Stomach (tissue), 9 donors: ENCODE data around the gene TMC2. TPM values are rescaled to one million over a fixed set of nuclear protein-coding genes. Genes with fewer than 3 reads are reported as not detected.

Source experiments
- DNase-seq, 2 donors: peaks; one replicate each; pipeline versions ENCODE4 v3.0.0 to v3.0.0-alpha.2; 2013 to 2019
- H3K27ac ChIP-seq, 5 donors: fragments of 200-600 bp in 4 of 5; sonication (generic) in 4 of 5; one replicate each; pipeline ENCODE4 v1.5.1; 2013 to 2019; ENCODE audit warnings: mild to moderate bottlenecking in 1 of 5, moderate library complexity in 1 of 5
- H3K27me3 ChIP-seq, 3 donors: fragments of 200-600 bp; sonication (generic); one replicate each; pipeline ENCODE4 v1.5.1; 2017 to 2019; ENCODE audit warnings: mixed run types in 1 of 3
- H3K36me3 ChIP-seq, 4 donors: fragments of 200-600 bp; sonication (generic); 1 replicate in 3 of 4; 2 replicates in 1 of 4; pipeline ENCODE4 v1.5.1; 2016 to 2019
- H3K4me1 ChIP-seq, 4 donors: fragments of 200-600 bp; sonication (generic); one replicate each; pipeline ENCODE4 v1.5.1; 2016 to 2019
- H3K4me3 ChIP-seq, 4 donors: fragments of 200-600 bp; sonication (generic) in 3 of 4; one replicate each; pipeline ENCODE4 v1.5.1; 2016 to 2019; ENCODE audit warnings: mild to moderate bottlenecking in 1 of 4
- H3K9me3 ChIP-seq, 4 donors: fragments of 200-600 bp; sonication (generic); one replicate each; pipeline ENCODE4 v1.5.1; 2016 to 2019
- CTCF ChIP-seq, 7 experiments: fragments of 450-650 bp in 4 of 7; fragments of 200-600 bp in 3 of 7; sonication (generic) in 3 of 7; IDR thresholded peaks; one replicate each; pipeline ENCODE4 v1.5.1; 2016 to 2019; ENCODE audit warnings: antibody characterized with exemption in 7 of 7, control low read depth in 2 of 7, mild to moderate bottlenecking in 1 of 7
- EP300 ChIP-seq: sonication (generic); formaldehyde crosslinking; IDR thresholded peaks from one replicate; pipeline ENCODE4 v1.6.1; 2017; ENCODE audit warnings: antibody characterized with exemption
- POLR2A ChIP-seq, 4 donors: fragments of 450-650 bp; IDR thresholded peaks; one replicate each; pipeline ENCODE4 v1.6.1; 2016; ENCODE audit warnings: antibody characterized with exemption in 4 of 4, control low read depth in 2 of 4, mild to moderate bottlenecking in 1 of 4, moderate library complexity in 1 of 4
- POLR2AphosphoS5 ChIP-seq, 3 donors: sonication (generic); formaldehyde crosslinking; IDR thresholded peaks; one replicate each; pipeline ENCODE4 v1.6.1; 2016; ENCODE audit warnings: antibody characterized with exemption in 3 of 3
- WGBS, 5 donors: extraction: QIAGEN DNeasy Blood & Tissue Kit in 3 of 5; methylation state at CpG; one replicate each; pipeline versions ENCODE4 v1.1.5 to v1.1.7; 2013 to 2018; 5-methylcytosine and 5-hydroxymethylcytosine counted together
- intact Hi-C: fragments of 100-400 bp; cut with DNase I; formaldehyde crosslinking; loops from one replicate; pipeline ENCODE4 v1.15.1; 2023; ENCODE audit warnings: low total_unique reads
- polyA plus RNA-seq, 3 donors: library from polyadenylated mRNA; stranded (reverse); fragments of 200-250 nt; gene quantifications; one replicate each; pipeline ENCODE4 v1.2.3, GENCODE V29; 2013
- total RNA-seq, 5 donors: library from RNA; depleted of rRNA; stranded (reverse); fragments of >200 nt; gene quantifications; one replicate each; pipeline versions ENCODE4 v1.1.0 to v1.2.3, GENCODE V29; 2014 to 2016
- donor health status: healthy with polysubstance abuse.
- donor health status: Bipolar disorder and iron deficiency.
- donor health status: healthy.

TMC2 gene
- total and polyA plus RNA-seq, 8 donors: 0.03 TPM; not detected in 7

- Histone ChIP-seq H3K4me3 (peak overlapping the region; percentile 88 to 100 (median 92)), H3K4me1 (peaks cover 20 to 42% (median 32%) of the 10 kb centered on the region in 4 donors), H3K27ac (peak overlapping the region; percentile 81 to 95 (median 91)), H3K36me3 (peaks cover 38 to 42% (median 40%) of the 10 kb centered on the region in 4 donors), H3K9me3 (no peaks in the 10 kb centered on the region), H3K27me3 (no peaks in the 10 kb centered on the region)
- TF ChIP-seq POLR2A (IDR thresholded peaks at IDR 0.05) (no peak), CTCF (IDR thresholded peaks at IDR 0.05) (no peak), EP300 (no peak), POLR2AphosphoS5 (IDR thresholded peaks at IDR 0.05) (no peak)
- no peak for DNase-seq
- intact Hi-C loops: no loop called here
- WGBS, 5 donors: 0 to 2% (median 1%) methylated on average over 39 to 56 of the region's 56 CpGs
Measured at GRCh38 chr20:2652724-2653555, 116.6 kb downstream of the TMC2 start.

- TF ChIP-seq EP300 (no peak), POLR2A (IDR thresholded peaks at IDR 0.05) (no peak), POLR2AphosphoS5 (IDR thresholded peaks at IDR 0.05) (no peak), CTCF (IDR thresholded peaks at IDR 0.05) (no peak)
- H3K36me3 ChIP-seq: peaks cover 47 to 50% (median 49%) of the 10 kb centered on the region in 4 donors
- H3K4me1 ChIP-seq: peaks cover 20 to 42% (median 32%) of the 10 kb centered on the region in 4 donors
- DNase-seq: no peak
- no peaks in the 10 kb centered on the region for H3K27me3 ChIP-seq
- peak overlapping the region in 3 of 5 donors; percentile 89 to 95 (median 92) for H3K27ac ChIP-seq
- intact Hi-C loops: no loop called here
- no peaks in the 10 kb centered on the region for H3K9me3 ChIP-seq
- 20 to 29% (median 24%) methylated on average over 24 of the region's 24 CpGs for WGBS, 5 donors
- peak overlapping the region; percentile 88 to 100 (median 92) for H3K4me3 ChIP-seq
Measured at GRCh38 chr20:2653556-2654383, 117.4 kb downstream of the TMC2 start.

DNA sequence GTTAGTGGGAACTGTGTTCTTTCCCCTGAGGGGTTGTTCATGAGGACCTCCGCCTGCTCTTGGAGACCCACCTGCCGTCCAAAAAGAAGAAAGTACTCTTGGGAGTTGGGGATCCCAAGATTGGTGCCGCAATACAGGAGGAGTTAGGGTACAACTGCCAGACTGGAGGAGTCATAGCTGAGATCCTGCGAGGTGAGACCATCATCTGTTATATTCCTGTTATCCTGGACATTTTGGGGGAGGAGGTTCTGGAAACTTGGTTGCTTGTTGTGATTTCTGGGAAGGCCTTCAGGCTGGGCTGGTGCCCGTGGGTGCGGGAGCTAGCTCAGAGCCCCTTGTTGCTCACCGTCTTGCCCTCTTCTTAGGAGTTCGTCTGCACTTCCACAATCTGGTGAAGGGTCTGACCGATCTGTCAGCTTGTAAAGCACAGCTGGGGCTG is 118.0 kb downstream of the TMC2 start:
- TF ChIP-seq CTCF (IDR thresholded peaks at IDR 0.05) (no peak), EP300 (no peak), POLR2A (IDR thresholded peaks at IDR 0.05) (no peak), POLR2AphosphoS5 (IDR thresholded peaks at IDR 0.05) (no peak)
- Histone ChIP-seq H3K27me3 (no peaks in the 10 kb centered on the region), H3K36me3 (peaks cover 47 to 56% (median 55%) of the 10 kb centered on the region in 4 donors)

DNA sequence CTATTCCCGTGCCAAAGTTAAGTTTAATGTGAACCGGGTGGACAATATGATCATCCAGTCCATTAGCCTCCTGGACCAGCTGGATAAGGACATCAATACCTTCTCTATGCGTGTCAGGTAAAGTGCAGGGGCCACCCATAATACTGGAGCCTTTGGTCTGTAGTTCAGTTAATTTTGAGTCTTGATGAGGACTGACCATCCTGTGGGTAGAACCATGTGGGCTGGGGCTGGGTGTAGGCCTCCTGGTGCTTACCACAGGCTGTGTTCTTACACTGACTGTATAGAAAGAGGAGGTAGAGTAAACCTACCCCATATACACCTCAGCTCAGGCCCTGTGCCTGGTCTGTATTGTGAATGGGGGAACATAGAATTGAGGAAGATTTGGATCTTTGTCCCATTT is 118.5 kb downstream of the TMC2 start:
- no peak overlapping the region for H3K27ac ChIP-seq
- intact Hi-C loops: no loop called here
- TF ChIP-seq POLR2AphosphoS5 (IDR thresholded peaks at IDR 0.05): no peak
- no peak for TF ChIP-seq POLR2A (IDR thresholded peaks at IDR 0.05)
- TF ChIP-seq EP300: no peak
- TF ChIP-seq CTCF (IDR thresholded peaks at IDR 0.05): no peak
- DNase-seq: no peak
- 84 to 93% (median 88%) methylated on average over 3 of the region's 3 CpGs for WGBS, 5 donors
- peak overlapping the region in 2 of 4 donors; percentile 91 to 100 for H3K4me3 ChIP-seq
- H3K27me3 ChIP-seq: no peaks in the 10 kb centered on the region
- peaks cover 20 to 42% (median 32%) of the 10 kb centered on the region in 4 donors for H3K4me1 ChIP-seq
- peaks cover 47 to 60% (median 59%) of the 10 kb centered on the region in 4 donors for H3K36me3 ChIP-seq
- no peaks in the 10 kb centered on the region for H3K9me3 ChIP-seq

More for the DNA sequence above, 118.0 kb downstream of the TMC2 start:
- peaks cover 20 to 42% (median 32%) of the 10 kb centered on the region in 4 donors for H3K4me1 ChIP-seq
- intact Hi-C loops: no loop called here
- no peak overlapping the region for H3K27ac ChIP-seq
- H3K9me3 ChIP-seq: no peaks in the 10 kb centered on the region
- H3K4me3 ChIP-seq: peak overlapping the region in 3 of 4 donors; percentile 88 to 100 (median 91)
- WGBS, 5 donors: 77 to 85% (median 81%) methylated on average over 9 of the region's 9 CpGs
- DNase-seq: no peak
